Ammon's horn (tissue), 1 donor: ENCODE results near the gene NMNAT2.
"Not testable (repeated sequence)": the region's sequence is repeated elsewhere in the genome, so short reads cannot be mapped to it uniquely, and the experiment has no call there.

Experiments used
- DNase-seq: peaks from one replicate; pipeline ENCODE4 v3.0.0-alpha.2; 2016; ENCODE audit warnings: low spot score

The NMNAT2 gene

GRCh38 chr1:183417772-183418491 is at the start of gene NMNAT2:
NMNAT2 (minus strand) TSS chr1:183418380; CDS start chr1:183418267, 113 bp downstream.
- DNase-seq = peak; percentile 77

GRCh38 chr1:183467687-183468086 is 49.5 kb upstream of the NMNAT2 start:
- no peak for DNase-seq

- no peak for DNase-seq
Observed at GRCh38 chr1:183466781-183467180, 48.6 kb upstream of the NMNAT2 start.

GRCh38 chr1:183463566-183463965 is 45.4 kb upstream of the NMNAT2 start:
- no peak for DNase-seq

GRCh38 chr1:183461350-183461749 is 43.2 kb upstream of the NMNAT2 start:
- DNase-seq = no peak

- no peak for DNase-seq
Observed at GRCh38 chr1:183460596-183460995, 42.4 kb upstream of the NMNAT2 start.

- no peak for DNase-seq
Observed at GRCh38 chr1:183457449-183457848, 39.3 kb upstream of the NMNAT2 start.

GRCh38 chr1:183456826-183457225 is 38.6 kb upstream of the NMNAT2 start:
- no peak for DNase-seq

- DNase-seq = no peak
Observed at GRCh38 chr1:183454377-183454776, 36.2 kb upstream of the NMNAT2 start.

GRCh38 chr1:183450093-183450492 is 31.9 kb upstream of the NMNAT2 start:
- DNase-seq = no peak

- no peak for DNase-seq
Observed at GRCh38 chr1:183449223-183449770, 31.1 kb upstream of the NMNAT2 start.

- DNase-seq = no peak
Observed at GRCh38 chr1:183444243-183444642, 26.1 kb upstream of the NMNAT2 start.

GRCh38 chr1:183443466-183443865 is 25.3 kb upstream of the NMNAT2 start:
- DNase-seq = no peak

GRCh38 chr1:183443011-183443410 is 24.8 kb upstream of the NMNAT2 start:
- DNase-seq = peak; percentile 45

- DNase-seq = no peak
Observed at GRCh38 chr1:183438060-183438459, 19.9 kb upstream of the NMNAT2 start.

- no peak for DNase-seq
Observed at GRCh38 chr1:183435497-183435896, 17.3 kb upstream of the NMNAT2 start.

- no peak for DNase-seq
Observed at GRCh38 chr1:183433703-183434102, 15.5 kb upstream of the NMNAT2 start.

- DNase-seq = no peak
Observed at GRCh38 chr1:183432548-183432875, 14.3 kb upstream of the NMNAT2 start.

- DNase-seq = no peak
Observed at GRCh38 chr1:183431840-183432547, 13.8 kb upstream of the NMNAT2 start.

GRCh38 chr1:183427591-183427990 is 9.4 kb upstream of the NMNAT2 start:
- DNase-seq = not testable (repeated sequence)

GRCh38 chr1:183424691-183425090 is 6.5 kb upstream of the NMNAT2 start:
- no peak for DNase-seq

GRCh38 chr1:183423541-183423940 is 5.4 kb upstream of the NMNAT2 start:
- no peak for DNase-seq

- DNase-seq = no peak
Observed at GRCh38 chr1:183419399-183419798, 1.2 kb upstream of the NMNAT2 start.
